HepG2 (cell line): ENCODE measurements around the gene VWCE. TPM values are rescaled to one million over a fixed set of nuclear protein-coding genes. Genes with fewer than 3 reads are reported as not detected.

Experiments used
- BRD4 ChIP-seq: sonication (generic); formaldehyde crosslinking; IDR thresholded peaks from 2 replicates; pipeline ENCODE4 v1.4.0; 2020; ENCODE audit warnings: missing genetic modification reagents
- CENPX ChIP-seq: sonication (generic); formaldehyde crosslinking; IDR thresholded peaks from 2 replicates; pipeline ENCODE4 v1.9.0; 2021; ENCODE audit warnings: mild to moderate bottlenecking, missing genetic modification reagents, moderate library complexity
- FOXM1 ChIP-seq: sonication (generic); formaldehyde crosslinking; IDR thresholded peaks from 2 replicates; pipeline ENCODE4 v1.5.0; 2020; ENCODE audit warnings: missing genetic modification reagents
- JDP2 ChIP-seq: sonication (generic); formaldehyde crosslinking; IDR thresholded peaks from 2 replicates; pipeline ENCODE4 v1.8.1; 2022; ENCODE audit warnings: missing genetic modification reagents, borderline replicate concordance
- SAP130 ChIP-seq: IDR thresholded peaks from 2 replicates; pipeline ENCODE4 v1.6.1; 2016; ENCODE audit warnings: low read depth
- SNRNP70 ChIP-seq: fragments of 200-400 bp; formaldehyde crosslinking; IDR thresholded peaks from 2 replicates; pipeline ENCODE4 v1.6.1; 2017; ENCODE audit warnings: mild to moderate bottlenecking, low read depth, low read length, moderate library complexity
- SOX5 ChIP-seq: IDR thresholded peaks from 2 replicates; pipeline ENCODE4 v1.6.1; 2016; ENCODE audit warnings: borderline replicate concordance
- SUZ12 ChIP-seq: fragments of 150-350 bp; IDR thresholded peaks from 2 replicates; pipeline ENCODE4 v1.6.1; 2014; ENCODE audit warnings: low read depth, low read length
- XRCC5 ChIP-seq: fragments of 200-400 bp; formaldehyde crosslinking; optimal IDR thresholded peaks from 2 replicates; pipeline ENCODE3; 2017; ENCODE audit warnings: mild to moderate bottlenecking, low read length
- ZNF225 ChIP-seq: sonication (generic); formaldehyde crosslinking; IDR thresholded peaks from 2 replicates; pipeline ENCODE4 v1.4.0; 2020; ENCODE audit warnings: mild to moderate bottlenecking, missing genetic modification reagents
- ZNF251 ChIP-seq: sonication (generic); formaldehyde crosslinking; IDR thresholded peaks from 2 replicates; pipeline ENCODE4 v1.9.0; 2021; ENCODE audit warnings: mild to moderate bottlenecking, missing genetic modification reagents
- ZNF350 ChIP-seq: sonication (generic); formaldehyde crosslinking; IDR thresholded peaks from 2 replicates; pipeline ENCODE4 v1.4.0; 2020; ENCODE audit warnings: mild to moderate bottlenecking, low read depth, missing genetic modification reagents, borderline replicate concordance
- ZNF451 ChIP-seq: sonication (generic); formaldehyde crosslinking; IDR thresholded peaks from 2 replicates; pipeline ENCODE4 v1.5.0; 2020; ENCODE audit warnings: mild to moderate bottlenecking, missing genetic modification reagents
- polyA plus RNA-seq, 8 experiments: library from polyadenylated mRNA; depleted of rRNA in 3 of 8; stranded (reverse) in 7 of 8; unstranded in 1 of 8; fragments of >200 nt; fragmentation: Illumina TruSeq in 4 of 8; extraction: Trizol in 4 of 8; gene quantifications; 2 replicates each; pipeline versions ENCODE4 v1.2.1 to v1.2.3, GENCODE V29; 2011 to 2016; ENCODE audit warnings: low read depth in 4 of 8, missing spikeins in 1 of 8, mixed read lengths in 1 of 8; ENCODE audit not compliant: insufficient read depth in 1 of 8
- total RNA-seq, 5 experiments: library from RNA; depleted of rRNA; stranded (reverse); fragments of >200 nt; fragmentation: Illumina TruSeq; extraction: Trizol; gene quantifications; 2 replicates each; pipeline ENCODE4 v1.2.3, GENCODE V29; 2016; ENCODE audit warnings: low read depth in 1 of 5
- TF ChIP-seq, protein P1 (sequence below): sonication (generic); formaldehyde crosslinking; IDR thresholded peaks from 2 replicates; pipeline ENCODE4 v1.5.0; 2020; ENCODE audit warnings: mild to moderate bottlenecking, missing genetic modification reagents, borderline replicate concordance
- TF ChIP-seq, protein P2 (sequence below): sonication (generic); formaldehyde crosslinking; IDR thresholded peaks from 2 replicates; pipeline ENCODE4 v1.5.0; 2020; ENCODE audit warnings: mild to moderate bottlenecking, missing genetic modification reagents, borderline replicate concordance
- TF ChIP-seq, protein P3 (sequence below): sonication (generic); formaldehyde crosslinking; IDR thresholded peaks from 2 replicates; pipeline ENCODE4 v1.4.0; 2020; ENCODE audit warnings: mild to moderate bottlenecking, missing genetic modification reagents
- TF ChIP-seq, protein P4 (sequence below): sonication (generic); formaldehyde crosslinking; IDR thresholded peaks from 2 replicates; pipeline ENCODE4 v1.4.0; 2020; ENCODE audit warnings: missing genetic modification reagents, mild to moderate bottlenecking, borderline replicate concordance
- TF ChIP-seq, protein P5 (sequence below): sonication (generic); formaldehyde crosslinking; IDR thresholded peaks from 2 replicates; pipeline ENCODE4 v1.5.0; 2020; ENCODE audit warnings: missing genetic modification reagents

Gene VWCE
- total and polyA plus RNA-seq, 2 of the 13 experiments (the other 11 are each of a cell fraction or from before 2014, with no cell fraction given), result 27.6 to 58.3 TPM

DNA sequence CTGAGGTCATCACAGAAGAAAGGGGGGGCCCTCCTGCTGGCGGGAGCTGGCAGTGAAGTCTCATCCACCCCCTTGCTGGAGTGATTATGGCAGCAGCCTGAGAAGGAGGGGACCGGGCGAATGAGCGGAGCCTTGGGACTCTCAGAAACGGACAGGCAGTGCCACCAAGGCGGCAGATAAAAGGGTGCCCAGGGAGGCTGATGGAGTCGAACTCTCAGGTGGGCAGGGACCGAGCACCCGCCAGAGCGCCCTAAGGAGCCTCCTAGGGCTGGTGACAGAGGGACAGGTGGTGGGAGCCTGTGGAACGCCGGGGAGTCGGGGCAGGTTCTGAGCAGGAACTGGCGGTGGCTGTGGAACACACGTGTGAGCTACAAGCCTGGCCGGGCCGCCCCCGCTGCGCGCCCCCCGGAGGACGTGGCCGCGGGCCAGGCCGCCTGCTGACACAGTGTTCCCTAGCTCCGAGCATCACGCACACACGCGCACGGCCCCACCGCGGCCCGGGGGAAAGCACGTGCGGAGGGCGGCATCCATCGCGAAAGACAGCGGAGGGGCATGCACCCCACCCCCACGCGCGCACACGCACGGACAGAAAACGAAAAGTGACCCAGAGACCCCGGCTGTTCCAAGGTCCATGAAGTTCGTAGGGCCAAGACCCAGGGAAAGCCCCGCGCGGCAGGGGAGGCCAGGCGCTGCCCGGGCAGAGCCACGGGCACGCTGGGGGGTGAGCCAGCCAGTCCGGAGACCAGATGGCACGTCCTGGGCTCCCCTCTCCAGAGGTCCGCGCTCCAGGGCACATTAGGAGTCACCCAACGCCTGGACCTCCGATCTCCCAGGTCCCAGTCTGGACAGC lies 1.0 kb downstream of the VWCE start (continued):
- TF ChIP-seq, protein P1, sequence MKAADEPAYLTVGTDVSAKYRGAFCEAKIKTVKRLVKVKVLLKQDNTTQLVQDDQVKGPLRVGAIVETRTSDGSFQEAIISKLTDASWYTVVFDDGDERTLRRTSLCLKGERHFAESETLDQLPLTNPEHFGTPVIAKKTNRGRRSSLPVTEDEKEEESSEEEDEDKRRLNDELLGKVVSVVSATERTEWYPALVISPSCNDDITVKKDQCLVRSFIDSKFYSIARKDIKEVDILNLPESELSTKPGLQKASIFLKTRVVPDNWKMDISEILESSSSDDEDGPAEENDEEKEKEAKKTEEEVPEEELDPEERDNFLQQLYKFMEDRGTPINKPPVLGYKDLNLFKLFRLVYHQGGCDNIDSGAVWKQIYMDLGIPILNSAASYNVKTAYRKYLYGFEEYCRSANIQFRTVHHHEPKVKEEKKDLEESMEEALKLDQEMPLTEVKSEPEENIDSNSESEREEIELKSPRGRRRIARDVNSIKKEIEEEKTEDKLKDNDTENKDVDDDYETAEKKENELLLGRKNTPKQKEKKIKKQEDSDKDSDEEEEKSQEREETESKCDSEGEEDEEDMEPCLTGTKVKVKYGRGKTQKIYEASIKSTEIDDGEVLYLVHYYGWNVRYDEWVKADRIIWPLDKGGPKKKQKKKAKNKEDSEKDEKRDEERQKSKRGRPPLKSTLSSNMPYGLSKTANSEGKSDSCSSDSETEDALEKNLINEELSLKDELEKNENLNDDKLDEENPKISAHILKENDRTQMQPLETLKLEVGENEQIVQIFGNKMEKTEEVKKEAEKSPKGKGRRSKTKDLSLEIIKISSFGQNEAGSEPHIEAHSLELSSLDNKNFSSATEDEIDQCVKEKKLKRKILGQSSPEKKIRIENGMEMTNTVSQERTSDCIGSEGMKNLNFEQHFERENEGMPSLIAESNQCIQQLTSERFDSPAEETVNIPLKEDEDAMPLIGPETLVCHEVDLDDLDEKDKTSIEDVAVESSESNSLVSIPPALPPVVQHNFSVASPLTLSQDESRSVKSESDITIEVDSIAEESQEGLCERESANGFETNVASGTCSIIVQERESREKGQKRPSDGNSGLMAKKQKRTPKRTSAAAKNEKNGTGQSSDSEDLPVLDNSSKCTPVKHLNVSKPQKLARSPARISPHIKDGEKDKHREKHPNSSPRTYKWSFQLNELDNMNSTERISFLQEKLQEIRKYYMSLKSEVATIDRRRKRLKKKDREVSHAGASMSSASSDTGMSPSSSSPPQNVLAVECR (CRISPR knock-in tag), result peak; percentile 77
- no peak for TF ChIP-seq CENPX (CRISPR knock-in tag)
- TF ChIP-seq SUZ12, result no peak
- TF ChIP-seq, protein P2, sequence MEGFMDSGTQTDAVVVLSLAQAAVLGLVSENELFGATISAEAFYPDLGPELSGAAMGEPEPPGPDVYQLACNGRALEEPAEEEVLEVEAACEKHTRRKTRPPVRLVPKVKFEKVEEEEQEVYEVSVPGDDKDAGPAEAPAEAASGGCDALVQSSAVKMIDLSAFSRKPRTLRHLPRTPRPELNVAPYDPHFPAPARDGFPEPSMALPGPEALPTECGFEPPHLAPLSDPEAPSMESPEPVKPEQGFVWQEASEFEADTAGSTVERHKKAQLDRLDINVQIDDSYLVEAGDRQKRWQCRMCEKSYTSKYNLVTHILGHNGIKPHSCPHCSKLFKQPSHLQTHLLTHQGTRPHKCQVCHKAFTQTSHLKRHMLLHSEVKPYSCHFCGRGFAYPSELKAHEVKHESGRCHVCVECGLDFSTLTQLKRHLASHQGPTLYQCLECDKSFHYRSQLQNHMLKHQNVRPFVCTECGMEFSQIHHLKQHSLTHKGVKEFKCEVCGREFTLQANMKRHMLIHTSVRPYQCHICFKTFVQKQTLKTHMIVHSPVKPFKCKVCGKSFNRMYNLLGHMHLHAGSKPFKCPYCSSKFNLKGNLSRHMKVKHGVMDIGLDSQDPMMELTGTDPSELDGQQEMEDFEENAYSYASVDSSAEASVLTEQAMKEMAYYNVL (CRISPR knock-in tag), result no peak
- no peak; the same call in 1 of the 2 replicates for TF ChIP-seq ZNF350 (CRISPR knock-in tag)
- no peak; the same call in 1 of the 2 replicates for TF ChIP-seq SOX5 (CRISPR knock-in tag)
- no peak for TF ChIP-seq ZNF251
- TF ChIP-seq, protein P3, sequence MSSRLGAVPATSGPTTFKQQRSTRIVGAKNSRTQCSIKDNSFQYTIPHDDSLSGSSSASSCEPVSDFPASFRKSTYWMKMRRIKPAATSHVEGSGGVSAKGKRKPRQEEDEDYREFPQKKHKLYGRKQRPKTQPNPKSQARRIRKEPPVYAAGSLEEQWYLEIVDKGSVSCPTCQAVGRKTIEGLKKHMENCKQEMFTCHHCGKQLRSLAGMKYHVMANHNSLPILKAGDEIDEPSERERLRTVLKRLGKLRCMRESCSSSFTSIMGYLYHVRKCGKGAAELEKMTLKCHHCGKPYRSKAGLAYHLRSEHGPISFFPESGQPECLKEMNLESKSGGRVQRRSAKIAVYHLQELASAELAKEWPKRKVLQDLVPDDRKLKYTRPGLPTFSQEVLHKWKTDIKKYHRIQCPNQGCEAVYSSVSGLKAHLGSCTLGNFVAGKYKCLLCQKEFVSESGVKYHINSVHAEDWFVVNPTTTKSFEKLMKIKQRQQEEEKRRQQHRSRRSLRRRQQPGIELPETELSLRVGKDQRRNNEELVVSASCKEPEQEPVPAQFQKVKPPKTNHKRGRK (CRISPR knock-in tag), result no peak
- no peak; the same call in 1 of the 2 replicates for TF ChIP-seq BRD4
- TF ChIP-seq JDP2, result no peak
- TF ChIP-seq, protein P4, sequence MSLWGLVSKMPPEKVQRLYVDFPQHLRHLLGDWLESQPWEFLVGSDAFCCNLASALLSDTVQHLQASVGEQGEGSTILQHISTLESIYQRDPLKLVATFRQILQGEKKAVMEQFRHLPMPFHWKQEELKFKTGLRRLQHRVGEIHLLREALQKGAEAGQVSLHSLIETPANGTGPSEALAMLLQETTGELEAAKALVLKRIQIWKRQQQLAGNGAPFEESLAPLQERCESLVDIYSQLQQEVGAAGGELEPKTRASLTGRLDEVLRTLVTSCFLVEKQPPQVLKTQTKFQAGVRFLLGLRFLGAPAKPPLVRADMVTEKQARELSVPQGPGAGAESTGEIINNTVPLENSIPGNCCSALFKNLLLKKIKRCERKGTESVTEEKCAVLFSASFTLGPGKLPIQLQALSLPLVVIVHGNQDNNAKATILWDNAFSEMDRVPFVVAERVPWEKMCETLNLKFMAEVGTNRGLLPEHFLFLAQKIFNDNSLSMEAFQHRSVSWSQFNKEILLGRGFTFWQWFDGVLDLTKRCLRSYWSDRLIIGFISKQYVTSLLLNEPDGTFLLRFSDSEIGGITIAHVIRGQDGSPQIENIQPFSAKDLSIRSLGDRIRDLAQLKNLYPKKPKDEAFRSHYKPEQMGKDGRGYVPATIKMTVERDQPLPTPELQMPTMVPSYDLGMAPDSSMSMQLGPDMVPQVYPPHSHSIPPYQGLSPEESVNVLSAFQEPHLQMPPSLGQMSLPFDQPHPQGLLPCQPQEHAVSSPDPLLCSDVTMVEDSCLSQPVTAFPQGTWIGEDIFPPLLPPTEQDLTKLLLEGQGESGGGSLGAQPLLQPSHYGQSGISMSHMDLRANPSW, result peak; percentile 2; the same call in 1 of the 2 replicates
- peak; percentile 75 for TF ChIP-seq SAP130 (CRISPR knock-in tag)
- TF ChIP-seq SNRNP70, result no peak
- TF ChIP-seq FOXM1 (CRISPR knock-in tag), result no peak
- TF ChIP-seq XRCC5, result peak; percentile 7
- no peak for TF ChIP-seq ZNF225
- TF ChIP-seq, protein P5, sequence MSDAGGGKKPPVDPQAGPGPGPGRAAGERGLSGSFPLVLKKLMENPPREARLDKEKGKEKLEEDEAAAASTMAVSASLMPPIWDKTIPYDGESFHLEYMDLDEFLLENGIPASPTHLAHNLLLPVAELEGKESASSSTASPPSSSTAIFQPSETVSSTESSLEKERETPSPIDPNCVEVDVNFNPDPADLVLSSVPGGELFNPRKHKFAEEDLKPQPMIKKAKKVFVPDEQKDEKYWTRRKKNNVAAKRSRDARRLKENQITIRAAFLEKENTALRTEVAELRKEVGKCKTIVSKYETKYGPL (CRISPR knock-in tag), result no peak
- no peak for TF ChIP-seq ZNF451 (CRISPR knock-in tag)
